Measurements from ENCODE around the gene HMSD.
"Not testable (repeated sequence)": the region's sequence is repeated elsewhere in the genome, so short reads cannot be mapped to it uniquely, and the experiment has no call there.

HMSD gene

GRCh38 chr18:63949068-63949737 is at the start of gene HMSD:
Gene HMSD, plus strand, starts transcription at chr18:63949301. Its CDS starts 4,155 bp downstream, at chr18:63953456.
- peak; percentile 73 to 82 for DNase-seq

GRCh38 chr18:63903851-63904570 is 45.1 kb upstream of the HMSD start:
- DNase-seq = no peak

- no peak for DNase-seq
Observed at GRCh38 chr18:63904694-63905093, 44.4 kb upstream of the HMSD start.

GRCh38 chr18:63905361-63905760 is 43.7 kb upstream of the HMSD start:
- no peak for DNase-seq

- DNase-seq = no peak
Observed at GRCh38 chr18:63906056-63906455, 43.0 kb upstream of the HMSD start.

- DNase-seq = no peak
Observed at GRCh38 chr18:63907664-63908063, 41.4 kb upstream of the HMSD start, which contains the start of gene SERPINB10. Gene SERPINB10, plus strand, starts transcription at chr18:63907958. Its CDS starts 7,553 bp downstream, at chr18:63915511.

GRCh38 chr18:63908858-63909257 is 40.2 kb upstream of the HMSD start:
- no peak for DNase-seq

GRCh38 chr18:63909870-63910269 is 39.2 kb upstream of the HMSD start:
- DNase-seq = no peak

GRCh38 chr18:63917817-63918216 is 31.3 kb upstream of the HMSD start:
- DNase-seq = no peak

- DNase-seq = no peak
Observed at GRCh38 chr18:63922049-63922448, 27.1 kb upstream of the HMSD start.

- no peak for DNase-seq
Observed at GRCh38 chr18:63924551-63924950, 24.6 kb upstream of the HMSD start.

- DNase-seq = no peak
Observed at GRCh38 chr18:63928331-63928730, 20.8 kb upstream of the HMSD start.

- DNase-seq = not testable (repeated sequence)
Observed at GRCh38 chr18:63929369-63929768, 19.7 kb upstream of the HMSD start.

- no peak for DNase-seq
Observed at GRCh38 chr18:63930773-63931354, 18.2 kb upstream of the HMSD start.

GRCh38 chr18:63936156-63936931 is 12.8 kb upstream of the HMSD start:
- peak; percentile 72 to 80 for DNase-seq

- no peak for DNase-seq
Observed at GRCh38 chr18:63936932-63937393, 12.1 kb upstream of the HMSD start.

GRCh38 chr18:63940008-63940407 is 9.1 kb upstream of the HMSD start:
- no peak for DNase-seq

GRCh38 chr18:63940543-63941050 is 8.5 kb upstream of the HMSD start:
- not testable (repeated sequence) for DNase-seq

- no peak for DNase-seq
Observed at GRCh38 chr18:63947051-63947790, 1.9 kb upstream of the HMSD start.

GRCh38 chr18:63951302-63951705 is 2.2 kb downstream of the HMSD start:
- DNase-seq = peak; percentile 30 to 41

- no peak for DNase-seq
Observed at GRCh38 chr18:63953811-63954210, 4.7 kb downstream of the HMSD start.

- DNase-seq = no peak
Observed at GRCh38 chr18:63956755-63957154, 7.7 kb downstream of the HMSD start.
